Parathyroid adenoma (tissue), 2 donors: ENCODE results near the gene VDR.

Experiments
- H2AFZ ChIP-seq: fragments of 300-600 bp; sonication (generic); one replicate; pipeline ENCODE4 v1.7.0; 2017; ENCODE audit warnings: antibody characterized with exemption, mild to moderate bottlenecking
- H3K27ac ChIP-seq: fragments of 300-600 bp; sonication (generic); one replicate; pipeline ENCODE4 v1.7.0; 2017
- H3K27me3 ChIP-seq: fragments of 300-600 bp; sonication (generic); one replicate; pipeline ENCODE4 v1.7.0; 2017; ENCODE audit warnings: low read length; ENCODE audit not compliant: control insufficient read depth, insufficient read depth
- H3K36me3 ChIP-seq: fragments of 300-600 bp; sonication (generic); one replicate; pipeline ENCODE4 v1.7.0; 2017; ENCODE audit warnings: low read length; ENCODE audit not compliant: control insufficient read depth, insufficient read depth
- H3K4me1 ChIP-seq: fragments of 300-600 bp; sonication (generic); one replicate; pipeline ENCODE4 v1.7.0; 2017; ENCODE audit warnings: control low read depth
- H3K4me2 ChIP-seq: fragments of 300-600 bp; sonication (generic); one replicate; pipeline ENCODE4 v1.7.0; 2017; ENCODE audit warnings: low read length
- H3K4me3 ChIP-seq: fragments of 300-600 bp; sonication (generic); one replicate; pipeline ENCODE4 v1.7.0; 2017; ENCODE audit warnings: low read depth, low read length
- H3K79me2 ChIP-seq: fragments of 300-600 bp; sonication (generic); one replicate; pipeline ENCODE4 v1.7.0; 2017; ENCODE audit warnings: control low read depth
- H3K9ac ChIP-seq: fragments of 300-600 bp; sonication (generic); one replicate; pipeline ENCODE4 v1.7.0; 2017; ENCODE audit warnings: mild to moderate bottlenecking
- H3K9me3 ChIP-seq: fragments of 300-600 bp; sonication (generic); one replicate; pipeline ENCODE4 v1.7.0; 2017; ENCODE audit warnings: low read length; ENCODE audit not compliant: control insufficient read depth
- TF ChIP-seq, protein P1 (sequence below): fragments of 300-600 bp; sonication (generic); IDR thresholded peaks from one replicate; pipeline ENCODE4 v1.7.0; 2017; ENCODE audit warnings: antibody characterized with exemption, mild to moderate bottlenecking
- donor health status: primary hyperparathyroidism.

VDR gene

DNA sequence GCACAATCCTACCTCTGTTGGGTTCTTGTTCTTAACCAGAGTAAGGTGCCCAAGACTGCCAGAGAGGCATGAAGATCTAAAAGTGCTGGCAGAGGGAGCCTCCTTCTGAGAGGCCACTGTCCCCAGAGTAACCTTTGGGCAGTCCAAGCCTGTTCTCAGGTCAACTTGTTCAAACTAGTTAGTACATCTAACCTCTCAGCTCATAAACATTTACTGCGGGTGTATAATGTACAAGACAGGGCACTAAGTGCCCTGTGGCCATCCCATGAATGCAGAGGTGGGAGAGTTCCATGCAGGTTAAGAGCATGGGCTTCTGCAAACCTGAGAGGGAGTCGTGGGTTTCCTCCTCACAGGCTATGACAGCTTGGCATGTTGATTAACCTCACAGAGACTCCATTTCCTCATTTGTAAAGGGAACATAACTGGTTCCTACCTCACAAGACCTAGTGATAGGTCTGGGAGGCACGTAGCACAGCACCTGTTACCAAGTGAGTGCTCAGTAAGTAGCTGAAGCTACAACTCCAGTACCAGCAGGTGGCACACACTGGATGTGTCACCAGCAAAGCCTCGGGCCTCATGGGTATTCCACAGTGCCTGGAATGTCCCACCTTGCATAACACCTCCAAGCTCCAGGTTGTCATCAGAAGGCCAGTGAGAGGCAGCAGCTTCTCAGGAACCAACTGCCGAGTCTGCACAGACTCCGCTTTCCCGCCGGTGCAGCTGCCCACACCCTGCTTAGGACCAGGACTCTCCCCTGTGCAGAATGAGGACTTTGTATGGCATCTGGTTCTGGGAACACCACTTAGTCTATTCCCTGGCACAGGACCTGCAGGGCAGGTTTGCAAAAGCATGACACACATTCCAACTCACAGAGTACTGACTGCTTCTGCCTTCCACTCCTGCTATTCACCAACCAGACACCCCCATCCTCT is 4.4 kb downstream of the VDR start:
- peaks cover 59% of the 10 kb centered on the region for H3K4me1 ChIP-seq
- no peaks in the 10 kb centered on the region for H3K9me3 ChIP-seq
- no peak overlapping the region for H3K9ac ChIP-seq
- TF ChIP-seq, protein P1, sequence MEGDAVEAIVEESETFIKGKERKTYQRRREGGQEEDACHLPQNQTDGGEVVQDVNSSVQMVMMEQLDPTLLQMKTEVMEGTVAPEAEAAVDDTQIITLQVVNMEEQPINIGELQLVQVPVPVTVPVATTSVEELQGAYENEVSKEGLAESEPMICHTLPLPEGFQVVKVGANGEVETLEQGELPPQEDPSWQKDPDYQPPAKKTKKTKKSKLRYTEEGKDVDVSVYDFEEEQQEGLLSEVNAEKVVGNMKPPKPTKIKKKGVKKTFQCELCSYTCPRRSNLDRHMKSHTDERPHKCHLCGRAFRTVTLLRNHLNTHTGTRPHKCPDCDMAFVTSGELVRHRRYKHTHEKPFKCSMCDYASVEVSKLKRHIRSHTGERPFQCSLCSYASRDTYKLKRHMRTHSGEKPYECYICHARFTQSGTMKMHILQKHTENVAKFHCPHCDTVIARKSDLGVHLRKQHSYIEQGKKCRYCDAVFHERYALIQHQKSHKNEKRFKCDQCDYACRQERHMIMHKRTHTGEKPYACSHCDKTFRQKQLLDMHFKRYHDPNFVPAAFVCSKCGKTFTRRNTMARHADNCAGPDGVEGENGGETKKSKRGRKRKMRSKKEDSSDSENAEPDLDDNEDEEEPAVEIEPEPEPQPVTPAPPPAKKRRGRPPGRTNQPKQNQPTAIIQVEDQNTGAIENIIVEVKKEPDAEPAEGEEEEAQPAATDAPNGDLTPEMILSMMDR = peak; percentile 35
- H3K4me2 ChIP-seq = peak overlapping the region; percentile 92
- peak overlapping the region; percentile 88 for H3K4me3 ChIP-seq
- H3K79me2 ChIP-seq = peaks cover 89% of the 10 kb centered on the region
- peak overlapping the region; percentile 96 for H3K27ac ChIP-seq
- H2AFZ ChIP-seq = no peak overlapping the region
- H3K36me3 ChIP-seq = no peaks in the 10 kb centered on the region
- no peaks in the 10 kb centered on the region for H3K27me3 ChIP-seq

- H3K4me3 ChIP-seq = peak overlapping the region; percentile 12
- H3K79me2 ChIP-seq = peaks cover 91% of the 10 kb centered on the region
- H3K27ac ChIP-seq = peak overlapping the region; percentile 96
- H3K27me3 ChIP-seq = no peaks in the 10 kb centered on the region
- H3K9ac ChIP-seq = no peak overlapping the region
- peaks cover 68% of the 10 kb centered on the region for H3K4me1 ChIP-seq
- no peak overlapping the region for H2AFZ ChIP-seq
- TF ChIP-seq, protein P1 = no peak
- no peaks in the 10 kb centered on the region for H3K9me3 ChIP-seq
- no peaks in the 10 kb centered on the region for H3K36me3 ChIP-seq
- H3K4me2 ChIP-seq = peak overlapping the region; percentile 20
Measured at GRCh38 chr12:47899466-47899865, 5.3 kb downstream of the VDR start.

- Histone ChIP-seq H3K4me1 (peaks cover 90% of the 10 kb centered on the region), H2AFZ (no peak overlapping the region)
Measured at GRCh38 chr12:47896633-47897032, 8.2 kb downstream of the VDR start.

GRCh38 chr12:47896022-47896421 is 8.8 kb downstream of the VDR start:
- no peak overlapping the region for H3K9ac ChIP-seq
- no peaks in the 10 kb centered on the region for H3K27me3 ChIP-seq
- peaks cover 72% of the 10 kb centered on the region for H3K79me2 ChIP-seq
- no peak overlapping the region for H2AFZ ChIP-seq
- H3K4me3 ChIP-seq = no peak overlapping the region
- H3K4me1 ChIP-seq = peaks cover 90% of the 10 kb centered on the region
- TF ChIP-seq, protein P1 = no peak
- no peaks in the 10 kb centered on the region for H3K36me3 ChIP-seq
- no peaks in the 10 kb centered on the region for H3K9me3 ChIP-seq
- H3K4me2 ChIP-seq = peak overlapping the region; percentile 2
- H3K27ac ChIP-seq = peak overlapping the region; percentile 96

More at GRCh38 chr12:47896633-47897032, 8.2 kb downstream of the VDR start:
- TF ChIP-seq, protein P1 = no peak
- Histone ChIP-seq H3K27ac (peak overlapping the region; percentile 96), H3K4me2 (peak overlapping the region; percentile 32), H3K9me3 (no peaks in the 10 kb centered on the region), H3K36me3 (no peaks in the 10 kb centered on the region), H3K27me3 (no peaks in the 10 kb centered on the region), H3K79me2 (peaks cover 78% of the 10 kb centered on the region), H3K9ac (no peak overlapping the region), H3K4me3 (peak overlapping the region; percentile 25)
